Measurements from ENCODE around the gene FBXL5.

- TF ChIP-seq, protein P1, sequence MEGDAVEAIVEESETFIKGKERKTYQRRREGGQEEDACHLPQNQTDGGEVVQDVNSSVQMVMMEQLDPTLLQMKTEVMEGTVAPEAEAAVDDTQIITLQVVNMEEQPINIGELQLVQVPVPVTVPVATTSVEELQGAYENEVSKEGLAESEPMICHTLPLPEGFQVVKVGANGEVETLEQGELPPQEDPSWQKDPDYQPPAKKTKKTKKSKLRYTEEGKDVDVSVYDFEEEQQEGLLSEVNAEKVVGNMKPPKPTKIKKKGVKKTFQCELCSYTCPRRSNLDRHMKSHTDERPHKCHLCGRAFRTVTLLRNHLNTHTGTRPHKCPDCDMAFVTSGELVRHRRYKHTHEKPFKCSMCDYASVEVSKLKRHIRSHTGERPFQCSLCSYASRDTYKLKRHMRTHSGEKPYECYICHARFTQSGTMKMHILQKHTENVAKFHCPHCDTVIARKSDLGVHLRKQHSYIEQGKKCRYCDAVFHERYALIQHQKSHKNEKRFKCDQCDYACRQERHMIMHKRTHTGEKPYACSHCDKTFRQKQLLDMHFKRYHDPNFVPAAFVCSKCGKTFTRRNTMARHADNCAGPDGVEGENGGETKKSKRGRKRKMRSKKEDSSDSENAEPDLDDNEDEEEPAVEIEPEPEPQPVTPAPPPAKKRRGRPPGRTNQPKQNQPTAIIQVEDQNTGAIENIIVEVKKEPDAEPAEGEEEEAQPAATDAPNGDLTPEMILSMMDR (IDR thresholded peaks at IDR 0.05; ENCODE audit: insufficient read depth, low read depth, low read length), result no peak
- TF ChIP-seq EZH2 (IDR thresholded peaks at IDR 0.05; ENCODE audit: insufficient read depth, low read length), result no peak
Observed at GRCh38 chr4:15658136-15658770, 3.1 kb upstream of the FBXL5 start.

Measured in astrocyte (in vitro differentiated cells and primary cell).